Measurements from ENCODE around the gene ASAP3. TPM values are rescaled to one million over a fixed set of nuclear protein-coding genes. Genes with fewer than 3 reads are reported as not detected.
A peak's percentile ranks its signal among the peaks of the same experiment; 100 is the strongest.

ASAP3 gene
- total and polyA plus RNA-seq, 2 of the 13 experiments (the other 11 are each of a cell fraction or from before 2014, with no cell fraction given) = 32.6 to 37.0 TPM

DNA sequence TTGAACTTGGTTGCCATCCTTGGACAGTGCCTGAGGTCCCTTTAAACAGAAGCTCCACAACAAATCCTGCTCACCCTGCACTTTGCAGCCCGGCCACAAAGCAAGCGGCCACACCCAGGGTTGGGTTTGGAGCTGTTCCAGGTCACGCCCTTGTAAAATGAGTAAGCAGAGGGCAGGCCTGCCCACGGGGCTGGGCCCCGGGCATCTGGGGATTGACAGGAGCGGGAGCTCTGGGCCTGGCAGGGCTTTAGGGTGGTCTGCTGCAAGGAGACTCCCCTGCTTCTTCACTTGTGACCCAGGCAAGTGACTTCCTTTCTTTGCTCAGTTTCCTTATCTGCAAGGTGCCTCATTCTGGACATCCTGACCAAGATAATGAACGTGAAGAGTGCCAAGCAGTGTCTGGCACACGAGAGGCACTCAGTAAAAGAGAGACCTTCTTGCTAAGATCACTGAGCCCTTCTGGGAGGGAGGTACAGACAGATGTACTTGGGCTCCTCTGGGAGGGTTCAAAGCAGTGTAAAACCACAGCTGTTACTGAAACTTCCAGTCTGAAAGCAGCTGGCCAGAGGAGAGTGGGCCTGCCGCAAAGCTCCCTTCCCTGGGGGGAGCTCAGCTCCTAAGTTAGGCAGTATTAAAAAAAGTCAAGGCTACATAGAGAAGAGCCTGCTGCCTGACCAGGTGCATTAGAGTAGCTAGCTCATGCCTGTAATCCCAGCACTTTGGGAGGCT is 44.4 kb upstream of the ASAP3 start:
- peak; percentile 72 for ATAC-seq
- ChIA-PET CTCF (ENCODE audit: low intra/inter-chr PET ratio, low total read pairs) (no interaction called here), POLR2A (interaction anchor here (0.7 to 1.3 kb wide), 2 partner anchors 44 to 184 kb away, joined by 3 to 7 read pairs; partner anchors contain the start of genes ASAP3 and HNRNPR)
- in situ Hi-C loops (cut with HindIII; ENCODE audit: extremely low pct_ligation_motif_present, low pct_unique_long_range_greater_than_20kb) (no loop called here), intact Hi-C loops (cut with micrococcal nuclease; ENCODE audit: unreplicated experiment) (no loop called here)
- Histone ChIP-seq H3K36me3 (replicated peaks in 1 of 2; ENCODE audit: control insufficient read depth in 1 of 2, insufficient read depth in 2 of 2, low read length in 2 of 2) (no peaks in the 10 kb centered on the region; a peak in 1 of 5 replicates), H3K4me1 (ENCODE audit: insufficient read depth, low read length) (peaks cover 63% of the 10 kb centered on the region), H3K9ac (ENCODE audit: insufficient read depth, low read depth, low read length) (no peak overlapping the region), H3K4me3 (replicated peaks in 1 of 3; ENCODE audit: insufficient read depth in 1 of 3, low read depth in 2 of 3, low read length in 3 of 3) (peak overlapping the region in 1 of 3 experiments; percentile 26; a peak in 1 of 6 replicates), H3K79me2 (ENCODE audit: insufficient read depth, low read length) (no peaks in the 10 kb centered on the region), H3K4me2 (ENCODE audit: low read depth, low read length) (peak overlapping the region; percentile 90), H3K9me3 (ENCODE audit: low read length) (no peaks in the 10 kb centered on the region), H4K20me1 (ENCODE audit: insufficient read depth, low read length) (no peaks in the 10 kb centered on the region), H3K27ac (ENCODE audit: extremely low read length, insufficient read depth, low read length) (no peak overlapping the region), H3K27me3 (ENCODE audit: control insufficient read depth in 1 of 2, insufficient read depth in 2 of 2, low read length in 2 of 2) (no peaks in the 10 kb centered on the region), H2AFZ (ENCODE audit: low read length) (no peak overlapping the region)
- WGBS (ENCODE audit: low lambda C conversion rate) = 15% methylated on average over 6 of the region's 9 CpGs
- BruUV-seq (replicated peaks) = no TSS peak
- FAIRE-seq = peak; percentile 89
- DNase-seq (ENCODE audit: low spot score) = peak; percentile 85
- TF ChIP-seq SALL1 (CRISPR knock-in tag; IDR thresholded peaks at IDR 0.05) (peak; percentile 21; the same call in 1 of the 2 replicates), ZSCAN20 (CRISPR knock-in tag; IDR thresholded peaks at IDR 0.05; ENCODE audit: borderline replicate concordance) (no peak), MAFK (conservative IDR thresholded peaks at IDR 0.05 in 1 of 2, IDR thresholded peaks at IDR 0.05 in 1 of 2; ENCODE audit: low read length in 2 of 2) (peak; percentile 20 to 42; a peak in 2 of 4 replicates), SOX13 (IDR thresholded peaks at IDR 0.05) (no peak), SOX13 (CRISPR knock-in tag; conservative IDR thresholded peaks at IDR 0.05 in 1 of 2, IDR thresholded peaks at IDR 0.05 in 1 of 2) (peak in 1 of 2 experiments; percentile 20; a peak in 1 of 4 replicates), SAP130 (CRISPR knock-in tag; IDR thresholded peaks at IDR 0.05; ENCODE audit: low read depth) (peak; percentile 43), HNRNPL (IDR thresholded peaks at IDR 0.05; ENCODE audit: low read depth, low read length) (peak; percentile 80), TOPORS (CRISPR knock-in tag; IDR thresholded peaks at IDR 0.05) (no peak), FOSL2 (CRISPR knock-in tag; IDR thresholded peaks at IDR 0.05) (peak; percentile 47; the same call in 1 of the 2 replicates), WIZ (CRISPR knock-in tag; IDR thresholded peaks at IDR 0.05) (no peak), SOX6 (IDR thresholded peaks at IDR 0.05) (no peak), SOX6 (CRISPR knock-in tag; IDR thresholded peaks at IDR 0.05) (peak; percentile 23; the same call in 1 of the 2 replicates), SP1 (IDR thresholded peaks at IDR 0.05) (no peak), SP1 (CRISPR knock-in tag; IDR thresholded peaks at IDR 0.05) (peak; percentile 20; the same call in 1 of the 2 replicates), ZNF446 (CRISPR knock-in tag; IDR thresholded peaks at IDR 0.05) (no peak), SNRNP70 (IDR thresholded peaks at IDR 0.05; ENCODE audit: low read depth, low read length) (no peak), CEBPG (CRISPR knock-in tag; IDR thresholded peaks at IDR 0.05) (no peak), MAFF (IDR thresholded peaks at IDR 0.05; ENCODE audit: low read depth, low read length) (peak; percentile 49), TSC22D2 (CRISPR knock-in tag; IDR thresholded peaks at IDR 0.05; ENCODE audit: borderline replicate concordance) (no peak), HOXA5 (CRISPR knock-in tag; IDR thresholded peaks at IDR 0.05) (no peak)
- TF ChIP-seq, protein P1, sequence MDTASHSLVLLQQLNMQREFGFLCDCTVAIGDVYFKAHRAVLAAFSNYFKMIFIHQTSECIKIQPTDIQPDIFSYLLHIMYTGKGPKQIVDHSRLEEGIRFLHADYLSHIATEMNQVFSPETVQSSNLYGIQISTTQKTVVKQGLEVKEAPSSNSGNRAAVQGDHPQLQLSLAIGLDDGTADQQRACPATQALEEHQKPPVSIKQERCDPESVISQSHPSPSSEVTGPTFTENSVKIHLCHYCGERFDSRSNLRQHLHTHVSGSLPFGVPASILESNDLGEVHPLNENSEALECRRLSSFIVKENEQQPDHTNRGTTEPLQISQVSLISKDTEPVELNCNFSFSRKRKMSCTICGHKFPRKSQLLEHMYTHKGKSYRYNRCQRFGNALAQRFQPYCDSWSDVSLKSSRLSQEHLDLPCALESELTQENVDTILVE (CRISPR knock-in tag; IDR thresholded peaks at IDR 0.05) = no peak
- TF ChIP-seq, protein P2, sequence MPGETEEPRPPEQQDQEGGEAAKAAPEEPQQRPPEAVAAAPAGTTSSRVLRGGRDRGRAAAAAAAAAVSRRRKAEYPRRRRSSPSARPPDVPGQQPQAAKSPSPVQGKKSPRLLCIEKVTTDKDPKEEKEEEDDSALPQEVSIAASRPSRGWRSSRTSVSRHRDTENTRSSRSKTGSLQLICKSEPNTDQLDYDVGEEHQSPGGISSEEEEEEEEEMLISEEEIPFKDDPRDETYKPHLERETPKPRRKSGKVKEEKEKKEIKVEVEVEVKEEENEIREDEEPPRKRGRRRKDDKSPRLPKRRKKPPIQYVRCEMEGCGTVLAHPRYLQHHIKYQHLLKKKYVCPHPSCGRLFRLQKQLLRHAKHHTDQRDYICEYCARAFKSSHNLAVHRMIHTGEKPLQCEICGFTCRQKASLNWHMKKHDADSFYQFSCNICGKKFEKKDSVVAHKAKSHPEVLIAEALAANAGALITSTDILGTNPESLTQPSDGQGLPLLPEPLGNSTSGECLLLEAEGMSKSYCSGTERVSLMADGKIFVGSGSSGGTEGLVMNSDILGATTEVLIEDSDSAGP (CRISPR knock-in tag; IDR thresholded peaks at IDR 0.05; ENCODE audit: borderline replicate concordance) = peak; percentile 97
- TF ChIP-seq, protein P3, sequence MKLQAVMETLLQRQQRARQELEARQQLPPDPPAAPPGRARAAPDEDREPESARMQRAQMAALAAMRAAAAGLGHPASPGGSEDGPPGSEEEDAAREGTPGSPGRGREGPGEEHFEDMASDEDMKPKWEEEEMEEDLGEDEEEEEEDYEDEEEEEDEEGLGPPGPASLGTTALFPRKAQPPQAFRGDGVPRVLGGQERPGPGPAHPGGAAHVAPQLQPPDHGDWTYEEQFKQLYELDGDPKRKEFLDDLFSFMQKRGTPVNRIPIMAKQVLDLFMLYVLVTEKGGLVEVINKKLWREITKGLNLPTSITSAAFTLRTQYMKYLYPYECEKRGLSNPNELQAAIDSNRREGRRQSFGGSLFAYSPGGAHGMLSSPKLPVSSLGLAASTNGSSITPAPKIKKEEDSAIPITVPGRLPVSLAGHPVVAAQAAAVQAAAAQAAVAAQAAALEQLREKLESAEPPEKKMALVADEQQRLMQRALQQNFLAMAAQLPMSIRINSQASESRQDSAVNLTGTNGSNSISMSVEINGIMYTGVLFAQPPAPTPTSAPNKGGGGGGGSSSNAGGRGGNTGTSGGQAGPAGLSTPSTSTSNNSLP (IDR thresholded peaks at IDR 0.05; ENCODE audit: low read depth, low read length) = no peak

Measured in HepG2 (cell line).